HEK293 (cell line): ENCODE measurements around the gene DEFB123.

Experiments used
- CTCF ChIA-PET: fragments of 350-600 bp; formaldehyde crosslinking; extraction: SDS; loops from one replicate; lab custom pipeline; 2021; ENCODE audit warnings: antibody characterized with exemption; lab: Yijun Ruan, JAX
- POLR2A ChIA-PET: fragments of 300-600 bp; formaldehyde crosslinking; extraction: SDS; loops from one replicate; lab custom pipeline; 2020; ENCODE audit warnings: antibody characterized with exemption, inconsistent platforms; lab: Yijun Ruan, JAX
- H3K27ac ChIP-seq: fragments of 200-500 bp; sonication (Bioruptor generic); 2 replicates; pipeline ENCODE4 v1.5.1; 2014; ENCODE audit warnings: low read depth, low read length, control low read depth, inconsistent platforms; ENCODE audit errors: extremely low read depth
- H3K36me3 ChIP-seq, 2 experiments: fragments of 200-500 bp in 1 of 2; sonication (Bioruptor generic) in 1 of 2; 1 replicate in 1 of 2; 2 replicates in 1 of 2; pipeline ENCODE4 v1.5.1; 2014 to 2017; ENCODE audit warnings: inconsistent platforms in 2 of 2, low read length in 2 of 2; ENCODE audit not compliant: control insufficient read depth in 2 of 2, insufficient read depth in 1 of 2
- H3K4me1 ChIP-seq: fragments of 200-500 bp; sonication (Bioruptor generic); 2 replicates; pipeline ENCODE4 v1.5.1; 2014; ENCODE audit warnings: mild to moderate bottlenecking, low read length, inconsistent platforms; ENCODE audit not compliant: control insufficient read depth, insufficient read depth
- H3K4me3 ChIP-seq: 2 replicates; pipeline ENCODE4 v1.5.1; 2011; ENCODE audit warnings: low read depth, mild to moderate bottlenecking, control low read depth, low read length, moderate library complexity
- H3K9me3 ChIP-seq: fragments of 200-500 bp; sonication (Bioruptor generic); 2 replicates; pipeline ENCODE4 v1.5.1; 2014; ENCODE audit warnings: low read depth, low read length, inconsistent platforms; ENCODE audit not compliant: control insufficient read depth, insufficient read depth
- FEZF1 ChIP-seq: fragments of 450-650 bp; formaldehyde crosslinking; IDR thresholded peaks from 2 replicates; pipeline ENCODE4 v1.5.1; 2016; ENCODE audit warnings: missing biosample characterization, missing genetic modification characterization
- GLI4 ChIP-seq: fragments of 450-650 bp; formaldehyde crosslinking; IDR thresholded peaks from 2 replicates; pipeline ENCODE4 v1.5.1; 2016; ENCODE audit warnings: missing biosample characterization, missing genetic modification characterization
- GLIS1 ChIP-seq: fragments of 450-650 bp; formaldehyde crosslinking; IDR thresholded peaks from 2 replicates; pipeline ENCODE4 v1.5.1; 2016; ENCODE audit warnings: missing biosample characterization, missing genetic modification characterization
- KLF7 ChIP-seq: fragments of 450-650 bp; formaldehyde crosslinking; IDR thresholded peaks from 2 replicates; pipeline ENCODE4 v1.5.1; 2016; ENCODE audit warnings: missing biosample characterization, missing genetic modification characterization, borderline replicate concordance
- PRDM2 ChIP-seq: fragments of 450-650 bp; formaldehyde crosslinking; IDR thresholded peaks from 2 replicates; pipeline ENCODE4 v1.5.1; 2016; ENCODE audit warnings: missing biosample characterization, missing genetic modification characterization, borderline replicate concordance
- REPIN1 ChIP-seq: fragments of 450-650 bp; formaldehyde crosslinking; IDR thresholded peaks from 2 replicates; pipeline ENCODE4 v1.5.1; 2017; ENCODE audit warnings: missing biosample characterization, missing genetic modification characterization, low read depth
- SALL2 ChIP-seq: fragments of 450-650 bp; formaldehyde crosslinking; IDR thresholded peaks from 2 replicates; pipeline ENCODE4 v1.5.0; 2017; ENCODE audit warnings: missing biosample characterization, mild to moderate bottlenecking, missing genetic modification characterization, borderline replicate concordance
- ZBTB10 ChIP-seq: fragments of 450-650 bp; formaldehyde crosslinking; IDR thresholded peaks from 2 replicates; pipeline ENCODE4 v1.5.1; 2016; ENCODE audit warnings: missing biosample characterization, missing genetic modification characterization
- ZBTB11 ChIP-seq: fragments of 450-650 bp; formaldehyde crosslinking; conservative IDR thresholded peaks from 2 replicates; pipeline ENCODE4 v1.5.1; 2016; ENCODE audit warnings: low read depth, missing biosample characterization, missing genetic modification characterization
- ZBTB21 ChIP-seq: fragments of 450-650 bp; formaldehyde crosslinking; IDR thresholded peaks from 2 replicates; pipeline ENCODE4 v1.5.1; 2017; ENCODE audit warnings: missing biosample characterization, missing genetic modification characterization
- ZNF114 ChIP-seq: fragments of 450-650 bp; formaldehyde crosslinking; IDR thresholded peaks from 2 replicates; pipeline ENCODE4 v1.5.0; 2017; ENCODE audit warnings: missing biosample characterization, missing genetic modification characterization
- ZNF155 ChIP-seq: fragments of 450-650 bp; formaldehyde crosslinking; IDR thresholded peaks from 2 replicates; pipeline ENCODE4 v1.5.1; 2016; ENCODE audit warnings: missing biosample characterization, missing genetic modification characterization
- ZNF214 ChIP-seq: fragments of 450-650 bp; formaldehyde crosslinking; IDR thresholded peaks from 2 replicates; pipeline ENCODE4 v1.5.1; 2017; ENCODE audit warnings: missing biosample characterization, mild to moderate bottlenecking, missing genetic modification characterization, borderline replicate concordance
- ZNF223 ChIP-seq: fragments of 450-650 bp; formaldehyde crosslinking; IDR thresholded peaks from 2 replicates; pipeline ENCODE4 v1.5.1; 2016; ENCODE audit warnings: missing biosample characterization, missing genetic modification characterization
- ZNF274 ChIP-seq, 2 experiments: fragments of 200-500 bp in 1 of 2; fragments of 450-650 bp in 1 of 2; sonication (Bioruptor generic) in 1 of 2; formaldehyde crosslinking in 1 of 2; IDR thresholded peaks; 2 replicates each; pipeline versions ENCODE4 v1.5.1 to v1.6.1; 2014 to 2016; ENCODE audit warnings: borderline replicate concordance in 1 of 2, inconsistent platforms in 1 of 2, low read length in 1 of 2, missing biosample characterization in 1 of 2, missing genetic modification characterization in 1 of 2
- ZNF350 ChIP-seq: fragments of 450-650 bp; formaldehyde crosslinking; IDR thresholded peaks from 2 replicates; pipeline ENCODE4 v1.5.0; 2017; ENCODE audit warnings: missing biosample characterization, mild to moderate bottlenecking, missing genetic modification characterization
- ZNF529 ChIP-seq: fragments of 450-650 bp; formaldehyde crosslinking; IDR thresholded peaks from 2 replicates; pipeline ENCODE4 v1.5.1; 2017; ENCODE audit warnings: missing genetic modification characterization, missing biosample characterization; ENCODE audit not compliant: insufficient replicate concordance
- ZNF704 ChIP-seq: fragments of 450-650 bp; formaldehyde crosslinking; IDR thresholded peaks from 2 replicates; pipeline ENCODE4 v1.5.1; 2016; ENCODE audit warnings: missing biosample characterization, missing genetic modification characterization
- ZSCAN23 ChIP-seq: fragments of 450-650 bp; formaldehyde crosslinking; IDR thresholded peaks from 2 replicates; pipeline ENCODE4 v1.5.1; 2016; ENCODE audit warnings: missing biosample characterization, missing genetic modification characterization
- ZSCAN5A ChIP-seq: fragments of 450-650 bp; formaldehyde crosslinking; IDR thresholded peaks from 2 replicates; pipeline ENCODE4 v1.5.1; 2016; ENCODE audit warnings: missing biosample characterization, missing genetic modification characterization

The DEFB123 gene

GRCh38 chr20:31418307-31418706 lies 22.1 kb upstream of the DEFB123 start:
- Histone ChIP-seq H3K4me1 (no peaks in the 10 kb centered on the region), H3K9me3 (no peaks in the 10 kb centered on the region), H3K27ac (no peak overlapping the region), H3K4me3 (no peak overlapping the region)
- ChIA-PET CTCF (interaction anchor here (0.7 to 1.5 kb wide), 3 partner anchors 11 to 85 kb away, joined by 3 to 8 read pairs (median 8); no protein-coding TSS in a partner anchor), POLR2A (no interaction called here)
- TF ChIP-seq KLF7 (tag by site-specific recombination): no peak
- TF ChIP-seq ZNF704 (tag by site-specific recombination): no peak
- no peak for TF ChIP-seq REPIN1
- TF ChIP-seq GLI4 (tag by site-specific recombination): no peak
- no peak for TF ChIP-seq SALL2 (tag by site-specific recombination)
- TF ChIP-seq ZNF214: no peak
- TF ChIP-seq ZNF155 (tag by site-specific recombination): no peak
- no peak for TF ChIP-seq ZNF274 (IDR thresholded peaks at IDR 0.05; ENCODE audit: low read length)
- TF ChIP-seq ZNF274 (tag by site-specific recombination; IDR thresholded peaks at IDR 0.05; ENCODE audit: borderline replicate concordance): no peak
- TF ChIP-seq FEZF1: no peak
- no peak for TF ChIP-seq ZBTB10 (tag by site-specific recombination)
- TF ChIP-seq ZNF350: no peak
- TF ChIP-seq PRDM2 (tag by site-specific recombination): no peak
- no peak for TF ChIP-seq ZSCAN23 (tag by site-specific recombination)
- TF ChIP-seq ZNF529 (tag by site-specific recombination): no peak
- TF ChIP-seq ZNF114 (tag by site-specific recombination): no peak
- TF ChIP-seq ZBTB21 (tag by site-specific recombination): no peak
- TF ChIP-seq ZNF223 (tag by site-specific recombination): no peak
- TF ChIP-seq ZSCAN5A (tag by site-specific recombination): no peak
- TF ChIP-seq ZBTB11: no peak
- TF ChIP-seq GLIS1 (tag by site-specific recombination): no peak
- TF ChIP-seq, all 188 proteins: peak for 0
- H3K36me3 ChIP-seq: no peaks in the 10 kb centered on the region
